Suprapubic skin (tissue), 4 donors: ENCODE data around the gene FNBP1L. TPM values are rescaled to one million over a fixed set of nuclear protein-coding genes. Genes with fewer than 3 reads are reported as not detected.
"Not testable (repeated sequence)": the region's sequence is repeated elsewhere in the genome, so short reads cannot be mapped to it uniquely, and the experiment has no call there.

Experiments used
- DNase-seq, 2 donors: peaks; one replicate each; pipeline ENCODE4 v3.0.0-alpha.2; 2019; ENCODE audit warnings: low spot score in 2 of 2
- H3K27ac ChIP-seq: fragments of 200-600 bp; sonication (generic); one replicate; pipeline ENCODE4 v1.5.1; 2019
- H3K27me3 ChIP-seq: fragments of 200-600 bp; sonication (generic); one replicate; pipeline ENCODE4 v1.5.1; 2019
- H3K36me3 ChIP-seq: fragments of 200-600 bp; sonication (generic); one replicate; pipeline ENCODE4 v1.5.1; 2019
- H3K4me1 ChIP-seq: fragments of 200-600 bp; sonication (generic); one replicate; pipeline ENCODE4 v1.5.1; 2019
- H3K4me3 ChIP-seq: fragments of 200-600 bp; sonication (generic); one replicate; pipeline ENCODE4 v1.5.1; 2019; ENCODE audit warnings: mild to moderate bottlenecking
- H3K9me3 ChIP-seq: fragments of 200-600 bp; sonication (generic); one replicate; pipeline ENCODE4 v1.5.1; 2019
- CTCF ChIP-seq, 2 donors: fragments of 200-600 bp in 1 of 2; fragments of 450-650 bp in 1 of 2; sonication (generic) in 1 of 2; IDR thresholded peaks; one replicate each; pipeline ENCODE4 v1.5.1; 2016 to 2019; ENCODE audit warnings: antibody characterized with exemption in 2 of 2, mild to moderate bottlenecking in 1 of 2, moderate library complexity in 1 of 2
- EP300 ChIP-seq: sonication (generic); formaldehyde crosslinking; IDR thresholded peaks from one replicate; pipeline ENCODE4 v1.6.1; 2017; ENCODE audit warnings: antibody characterized with exemption
- POLR2A ChIP-seq, 2 donors: fragments of 450-650 bp; IDR thresholded peaks; one replicate each; pipeline ENCODE4 v1.6.1; 2017; ENCODE audit warnings: antibody characterized with exemption in 2 of 2, mild to moderate bottlenecking in 2 of 2, moderate library complexity in 2 of 2
- POLR2AphosphoS5 ChIP-seq, 3 donors: sonication (generic); formaldehyde crosslinking; IDR thresholded peaks; one replicate each; pipeline ENCODE4 v1.6.1; 2017; ENCODE audit warnings: antibody characterized with exemption in 3 of 3
- WGBS: methylation state at CpG from one replicate; pipeline ENCODE4 v1.1.5; 2018; 5-methylcytosine and 5-hydroxymethylcytosine counted together
- total RNA-seq, 4 donors: library from RNA; depleted of rRNA; stranded (reverse); fragments of >200 nt; gene quantifications; one replicate each; pipeline ENCODE4 v1.1.0, GENCODE V29; 2016

Gene FNBP1L
- total RNA-seq, 4 donors from 2014 or later, result 18.6 to 60.8 (median 25.2) TPM

GRCh38 chr1:93546162-93546863 is 98.4 kb downstream of the FNBP1L start:
- Histone ChIP-seq H3K4me1 (no peaks in the 10 kb centered on the region), H3K36me3 (peaks cover 23% of the 10 kb centered on the region), H3K27me3 (no peaks in the 10 kb centered on the region), H3K27ac (no peak overlapping the region), H3K9me3 (no peaks in the 10 kb centered on the region), H3K4me3 (no peak overlapping the region)
- DNase-seq, result no peak
- 94% methylated on average over 3 of the region's 3 CpGs for WGBS
- TF ChIP-seq POLR2A (IDR thresholded peaks at IDR 0.05) (no peak), CTCF (IDR thresholded peaks at IDR 0.05) (no peak), EP300 (no peak), POLR2AphosphoS5 (IDR thresholded peaks at IDR 0.05) (no peak)

GRCh38 chr1:93549131-93549530 is 101.2 kb downstream of the FNBP1L start:
- Histone ChIP-seq H3K36me3 (peaks cover 18% of the 10 kb centered on the region), H3K9me3 (no peaks in the 10 kb centered on the region), H3K4me1 (peaks cover 17% of the 10 kb centered on the region), H3K27ac (no peak overlapping the region), H3K4me3 (no peak overlapping the region), H3K27me3 (no peaks in the 10 kb centered on the region)
- TF ChIP-seq EP300 (no peak), CTCF (IDR thresholded peaks at IDR 0.05) (no peak), POLR2AphosphoS5 (IDR thresholded peaks at IDR 0.05) (no peak), POLR2A (IDR thresholded peaks at IDR 0.05) (no peak)
- 94% methylated on average over 1 of the region's 1 CpG for WGBS
- DNase-seq, result no peak

GRCh38 chr1:93549811-93550210 is 101.9 kb downstream of the FNBP1L start:
- Histone ChIP-seq H3K9me3 (no peaks in the 10 kb centered on the region), H3K27me3 (no peaks in the 10 kb centered on the region), H3K4me1 (peaks cover 24% of the 10 kb centered on the region), H3K4me3 (no peak overlapping the region), H3K36me3 (peaks cover 18% of the 10 kb centered on the region), H3K27ac (no peak overlapping the region)
- TF ChIP-seq CTCF (IDR thresholded peaks at IDR 0.05) (no peak), POLR2A (IDR thresholded peaks at IDR 0.05) (no peak), POLR2AphosphoS5 (IDR thresholded peaks at IDR 0.05) (no peak), EP300 (no peak)
- WGBS, result 84% methylated on average over 4 of the region's 4 CpGs
- no peak for DNase-seq

- 48% methylated on average over 9 of the region's 9 CpGs for WGBS
Observed at GRCh38 chr1:93552741-93553455, 105.0 kb downstream of the FNBP1L start.

GRCh38 chr1:93553886-93554490 is 106.1 kb downstream of the FNBP1L start:
- not testable (repeated sequence) for H3K27me3 ChIP-seq, DNase-seq, H3K9me3 ChIP-seq, H3K4me3 ChIP-seq, H3K36me3 ChIP-seq
- H3K4me1 ChIP-seq, result peaks cover 29% of the 10 kb centered on the region
- 73% methylated on average over 4 of the region's 4 CpGs for WGBS
- H3K27ac ChIP-seq, result peak overlapping the region; percentile 64

More at GRCh38 chr1:93552741-93553455, 105.0 kb downstream of the FNBP1L start:
- Histone ChIP-seq H3K27ac (peak overlapping the region; percentile 64), H3K4me3 (no peak overlapping the region), H3K9me3 (no peaks in the 10 kb centered on the region), H3K4me1 (peaks cover 29% of the 10 kb centered on the region), H3K27me3 (no peaks in the 10 kb centered on the region), H3K36me3 (peaks cover 10% of the 10 kb centered on the region)
- DNase-seq, result no peak
- TF ChIP-seq POLR2AphosphoS5 (IDR thresholded peaks at IDR 0.05) (no peak), POLR2A (IDR thresholded peaks at IDR 0.05) (no peak), EP300 (no peak), CTCF (IDR thresholded peaks at IDR 0.05) (no peak)
